Measurements from ENCODE around the gene C18orf32. TPM values are rescaled to one million over a fixed set of nuclear protein-coding genes. Genes with fewer than 3 reads are reported as not detected.
A peak's percentile ranks its signal among the peaks of the same experiment; 100 is the strongest.

C18orf32 gene
- total and polyA plus RNA-seq, 2 donors (not counting 1 experiment from before 2014, with no cell fraction given), result 20.8 to 36.3 TPM

DNA sequence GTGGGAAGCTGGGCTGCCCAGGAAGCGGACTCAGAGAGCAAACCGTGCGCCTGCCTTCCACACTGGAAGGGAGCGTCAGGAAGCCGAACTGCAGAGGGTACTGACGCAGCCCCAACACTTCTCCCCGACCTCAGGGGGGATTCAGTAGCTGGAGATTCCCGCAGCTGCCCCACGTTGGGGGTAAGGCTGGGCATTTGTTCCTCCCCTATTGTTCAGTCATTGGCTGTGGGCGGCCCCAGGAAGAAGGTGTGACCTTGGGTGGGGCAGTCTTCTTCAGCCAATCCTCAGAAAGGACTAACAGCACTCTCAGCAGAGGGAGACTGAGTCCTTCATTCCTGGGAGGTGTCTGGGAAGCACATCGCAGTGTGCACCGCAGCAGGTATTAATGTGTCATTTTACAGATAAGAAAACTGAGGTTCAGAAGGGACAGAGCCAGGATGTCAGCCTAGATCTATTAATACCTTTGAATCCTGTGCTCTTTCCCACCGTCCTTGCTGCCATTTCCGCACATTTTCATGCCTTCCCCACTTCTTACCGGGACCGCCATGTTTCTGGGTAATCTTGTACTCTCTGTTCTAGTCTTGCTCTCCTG lies 12.1 kb upstream of the C18orf32 start:
- ATAC-seq (ENCODE audit: low read depth), result no peak
- 87% methylated on average over 9 of the region's 16 CpGs for WGBS (ENCODE audit: insufficient coverage)
- H3K4me3 ChIP-seq (ENCODE audit: control extremely low read depth in 1 of 5, extremely low read depth in 1 of 5, insufficient read depth in 1 of 5, low read depth in 2 of 5, low read length in 4 of 5), result no peak overlapping the region
- no peaks in the 10 kb centered on the region for H3K36me3 ChIP-seq (replicated peaks in 1 of 2; ENCODE audit: control extremely low read depth in 1 of 2, control insufficient read depth in 1 of 2, extremely low read depth in 1 of 2, insufficient read depth in 2 of 2, low read length in 1 of 2)
- no peak for DNase-seq
- no peak overlapping the region for H3K27ac ChIP-seq (ENCODE audit: low read length in 2 of 2)
- peaks cover 23% of the 10 kb centered on the region for H3K27me3 Mint-ChIP-seq
- no peaks in the 10 kb centered on the region for H3K9me3 Mint-ChIP-seq (ENCODE audit: insufficient read depth)
- no peak overlapping the region for H3K27ac Mint-ChIP-seq
- no peak overlapping the region for H2AFZ ChIP-seq (ENCODE audit: insufficient read depth, low read depth, low read length, poor library complexity, severe bottlenecking)
- TF ChIP-seq, protein P1, sequence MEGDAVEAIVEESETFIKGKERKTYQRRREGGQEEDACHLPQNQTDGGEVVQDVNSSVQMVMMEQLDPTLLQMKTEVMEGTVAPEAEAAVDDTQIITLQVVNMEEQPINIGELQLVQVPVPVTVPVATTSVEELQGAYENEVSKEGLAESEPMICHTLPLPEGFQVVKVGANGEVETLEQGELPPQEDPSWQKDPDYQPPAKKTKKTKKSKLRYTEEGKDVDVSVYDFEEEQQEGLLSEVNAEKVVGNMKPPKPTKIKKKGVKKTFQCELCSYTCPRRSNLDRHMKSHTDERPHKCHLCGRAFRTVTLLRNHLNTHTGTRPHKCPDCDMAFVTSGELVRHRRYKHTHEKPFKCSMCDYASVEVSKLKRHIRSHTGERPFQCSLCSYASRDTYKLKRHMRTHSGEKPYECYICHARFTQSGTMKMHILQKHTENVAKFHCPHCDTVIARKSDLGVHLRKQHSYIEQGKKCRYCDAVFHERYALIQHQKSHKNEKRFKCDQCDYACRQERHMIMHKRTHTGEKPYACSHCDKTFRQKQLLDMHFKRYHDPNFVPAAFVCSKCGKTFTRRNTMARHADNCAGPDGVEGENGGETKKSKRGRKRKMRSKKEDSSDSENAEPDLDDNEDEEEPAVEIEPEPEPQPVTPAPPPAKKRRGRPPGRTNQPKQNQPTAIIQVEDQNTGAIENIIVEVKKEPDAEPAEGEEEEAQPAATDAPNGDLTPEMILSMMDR (IDR thresholded peaks at IDR 0.05), result no peak
- TF ChIP-seq EZH2 (IDR thresholded peaks at IDR 0.05; ENCODE audit: borderline replicate concordance, insufficient read depth, low read depth, low read length, poor library complexity, severe bottlenecking), result no peak
- no peaks in the 10 kb centered on the region for H3K4me1 ChIP-seq (ENCODE audit: control insufficient read depth in 2 of 2, insufficient read depth in 2 of 2, low read length in 2 of 2)
- no peak overlapping the region for H3K9ac ChIP-seq (ENCODE audit: low read length)
- intact Hi-C loops (cut with micrococcal nuclease), result no loop called here
- H3K79me2 ChIP-seq (ENCODE audit: control insufficient read depth, insufficient read depth, low read length), result no peaks in the 10 kb centered on the region
- no peak overlapping the region for H3K4me2 ChIP-seq (replicated peaks; ENCODE audit: low read depth, low read length, poor library complexity, severe bottlenecking)
- peaks cover 1% of the 10 kb centered on the region for H3K4me1 Mint-ChIP-seq
- no peaks in the 10 kb centered on the region for H4K20me1 ChIP-seq (ENCODE audit: control insufficient read depth, insufficient read depth, low read length, poor library complexity, severe bottlenecking)
- ChIA-PET POLR2A (no interaction called here), CTCF (no interaction called here)
- H3K27me3 ChIP-seq (replicated peaks in 1 of 4; ENCODE audit: control extremely low read depth in 1 of 4, control insufficient read depth in 3 of 4, insufficient read depth in 4 of 4, low read length in 3 of 4), result peaks cover 0 to 9% (median 0%) of the 10 kb centered on the region in 4 experiments
- no peaks in the 10 kb centered on the region for H3K9me3 ChIP-seq (ENCODE audit: control extremely low read depth in 1 of 3, control insufficient read depth in 2 of 3, insufficient read depth in 1 of 3, low read length in 2 of 3)
- H3K4me3 Mint-ChIP-seq, result no peak overlapping the region

DNA sequence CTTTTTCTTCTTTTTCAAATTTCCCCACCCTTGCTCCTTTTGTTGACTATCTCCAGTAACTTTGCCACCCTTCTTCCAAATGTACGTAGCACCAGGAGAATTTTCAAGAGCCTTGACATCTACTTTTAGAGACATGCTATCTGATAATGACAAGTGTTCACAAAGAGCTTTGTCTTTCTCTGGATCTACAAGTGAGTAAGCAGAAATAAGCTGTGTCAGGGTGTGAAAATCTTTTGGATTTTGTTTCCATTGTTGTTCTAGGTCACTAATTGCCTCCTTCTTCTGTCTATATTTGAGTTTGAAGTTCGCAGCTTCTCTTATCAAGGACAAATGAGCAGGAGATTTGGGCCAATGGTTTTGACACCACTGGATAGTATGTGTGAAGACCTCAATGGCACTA lies 8.4 kb upstream of the C18orf32 start:
- H3K36me3 ChIP-seq (replicated peaks in 1 of 2; ENCODE audit: control extremely low read depth in 1 of 2, control insufficient read depth in 1 of 2, extremely low read depth in 1 of 2, insufficient read depth in 2 of 2, low read length in 1 of 2), result peaks cover 3 to 7% of the 10 kb centered on the region in 2 experiments
- no peak overlapping the region for H3K27ac Mint-ChIP-seq
- intact Hi-C loops (cut with micrococcal nuclease), result no loop called here
- H3K9me3 ChIP-seq (ENCODE audit: control extremely low read depth in 1 of 3, control insufficient read depth in 2 of 3, insufficient read depth in 1 of 3, low read length in 2 of 3), result no peaks in the 10 kb centered on the region
- H3K27ac ChIP-seq (ENCODE audit: low read length in 2 of 2), result no peak overlapping the region
- H3K9me3 Mint-ChIP-seq (ENCODE audit: insufficient read depth), result no peaks in the 10 kb centered on the region
- H3K27me3 ChIP-seq (replicated peaks in 1 of 4; ENCODE audit: control extremely low read depth in 1 of 4, control insufficient read depth in 3 of 4, insufficient read depth in 4 of 4, low read length in 3 of 4), result peaks cover 0 to 7% (median 0%) of the 10 kb centered on the region in 4 experiments
- H3K4me2 ChIP-seq (replicated peaks; ENCODE audit: low read depth, low read length, poor library complexity, severe bottlenecking), result no peak overlapping the region
- peaks cover 10 to 11% of the 10 kb centered on the region in 2 donors for H3K4me1 ChIP-seq (ENCODE audit: control insufficient read depth in 2 of 2, insufficient read depth in 2 of 2, low read length in 2 of 2)
- ChIA-PET CTCF (interaction anchor here (0.6 to 1.0 kb wide), 3 partner anchors 10 to 18 kb away, joined by 3 to 6 read pairs (median 3); no protein-coding TSS in a partner anchor), POLR2A (interaction anchor here (0.7 kb wide), 1 partner anchor 757 kb away, joined by 6 read pairs; no protein-coding TSS in a partner anchor)
- peaks cover 3% of the 10 kb centered on the region for H3K79me2 ChIP-seq (ENCODE audit: control insufficient read depth, insufficient read depth, low read length)
- H3K4me3 ChIP-seq (ENCODE audit: control extremely low read depth in 1 of 5, extremely low read depth in 1 of 5, insufficient read depth in 1 of 5, low read depth in 2 of 5, low read length in 4 of 5), result no peak overlapping the region
- H3K4me3 Mint-ChIP-seq, result no peak overlapping the region
- DNase-seq, result no peak
- peaks cover 12% of the 10 kb centered on the region for H3K27me3 Mint-ChIP-seq
- H3K4me1 Mint-ChIP-seq, result peaks cover 23% of the 10 kb centered on the region
- H4K20me1 ChIP-seq (ENCODE audit: control insufficient read depth, insufficient read depth, low read length, poor library complexity, severe bottlenecking), result peaks cover 4% of the 10 kb centered on the region
- WGBS (ENCODE audit: insufficient coverage), result no CpG with 5 or more reads among the region's 2 CpGs
- peak overlapping the region; percentile 19 for H2AFZ ChIP-seq (ENCODE audit: insufficient read depth, low read depth, low read length, poor library complexity, severe bottlenecking)
- no peak overlapping the region for H3K9ac ChIP-seq (ENCODE audit: low read length)
- TF ChIP-seq, protein P1 (IDR thresholded peaks at IDR 0.05), result no peak
- no peak for TF ChIP-seq EZH2 (IDR thresholded peaks at IDR 0.05; ENCODE audit: borderline replicate concordance, insufficient read depth, low read depth, low read length, poor library complexity, severe bottlenecking)
- no peak for ATAC-seq (ENCODE audit: low read depth)

Measured in B cell (primary cell).